Neural progenitor cell (in vitro differentiated cells): ENCODE data around the gene BNIP3.

Source experiments
- CTCF ChIP-seq: fragments of 200-600 bp; sonication (generic); IDR thresholded peaks from 2 replicates; pipeline ENCODE4 v1.5.1; 2017; ENCODE audit warnings: antibody characterized with exemption, mild to moderate bottlenecking
- EZH2 ChIP-seq: fragments of 200-600 bp; sonication (generic); IDR thresholded peaks from 2 replicates; pipeline ENCODE4 v1.6.1; 2017; ENCODE audit warnings: antibody characterized with exemption, mild to moderate bottlenecking, moderate library complexity
- EZH2phosphoT487 ChIP-seq: fragments of 200-600 bp; sonication (generic); IDR thresholded peaks from 2 replicates; pipeline ENCODE4 v1.6.1; 2017; ENCODE audit warnings: antibody characterized with exemption

DNA sequence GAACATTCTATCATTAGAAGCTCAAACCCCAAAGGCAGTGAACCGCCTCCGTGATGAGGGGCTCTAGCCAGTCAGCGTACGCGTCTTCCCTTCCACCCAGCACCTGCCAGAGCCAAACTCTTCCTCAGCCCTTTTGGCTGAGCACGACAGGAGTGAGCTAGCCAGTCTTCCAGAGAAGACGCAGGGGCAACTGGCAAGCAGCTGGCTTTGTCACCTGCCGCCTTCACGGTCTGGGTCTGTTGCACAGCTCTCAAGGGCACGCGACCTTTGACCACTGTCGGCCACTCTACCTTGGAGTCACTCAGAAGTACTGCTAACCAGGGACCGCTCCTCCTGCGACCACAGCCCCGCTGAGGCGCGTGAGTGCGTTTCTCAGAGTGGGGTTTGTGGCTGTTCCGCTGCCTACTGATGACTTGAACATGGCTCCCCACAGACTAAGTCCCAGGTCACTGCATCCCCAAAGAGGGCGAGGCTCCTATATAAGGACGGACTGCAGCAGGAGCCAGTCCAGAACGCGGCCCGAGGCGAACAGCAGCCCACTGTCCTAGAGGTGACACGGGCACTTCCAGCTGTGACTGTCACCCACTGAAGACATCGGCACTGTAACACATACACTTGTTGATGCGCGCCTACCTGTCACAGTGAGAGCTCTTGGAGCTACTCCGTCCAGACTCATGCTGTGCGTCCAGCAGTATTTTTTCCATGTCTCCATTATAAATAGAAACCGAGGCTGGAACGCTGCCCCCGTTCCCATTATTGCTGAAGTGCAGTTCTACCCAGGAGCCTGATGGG, 8.4 kb downstream of the BNIP3 start:
- TF ChIP-seq EZH2 (no peak), CTCF (no peak), EZH2phosphoT487 (no peak)
